GM19023 (cell line): ENCODE results near the gene SGF29.
"Not testable (repeated sequence)": the region's sequence is repeated elsewhere in the genome, so short reads cannot be mapped to it uniquely, and the experiment has no call there.

ENCODE experiments used
- ATAC-seq: cut with Tn5 transposase; IDR thresholded peaks from one replicate; pipeline ENCODE4 v1.9.1; 2021; ENCODE audit warnings: mild to moderate bottlenecking, moderate library complexity; ENCODE audit not compliant: unreplicated experiment

SGF29 gene

GRCh38 chr16:28592979-28593553 lies 39.3 kb downstream of the SGF29 start:
- no peak for ATAC-seq

- ATAC-seq: not testable (repeated sequence)
These were observed 41.7 kb downstream of the SGF29 start for GRCh38 chr16:28595451-28595850.

- no peak for ATAC-seq
These were observed 42.5 kb downstream of the SGF29 start for GRCh38 chr16:28596115-28596630.

- no peak for ATAC-seq
These were observed 43.3 kb downstream of the SGF29 start, which contains the start of gene SULT1A2 for GRCh38 chr16:28596840-28597691. SULT1A2 (minus strand) TSS chr16:28597050; CDS start chr16:28595930, 1,120 bp downstream.

GRCh38 chr16:28597692-28598261 lies 44.1 kb downstream of the SGF29 start:
- no peak for ATAC-seq

DNA sequence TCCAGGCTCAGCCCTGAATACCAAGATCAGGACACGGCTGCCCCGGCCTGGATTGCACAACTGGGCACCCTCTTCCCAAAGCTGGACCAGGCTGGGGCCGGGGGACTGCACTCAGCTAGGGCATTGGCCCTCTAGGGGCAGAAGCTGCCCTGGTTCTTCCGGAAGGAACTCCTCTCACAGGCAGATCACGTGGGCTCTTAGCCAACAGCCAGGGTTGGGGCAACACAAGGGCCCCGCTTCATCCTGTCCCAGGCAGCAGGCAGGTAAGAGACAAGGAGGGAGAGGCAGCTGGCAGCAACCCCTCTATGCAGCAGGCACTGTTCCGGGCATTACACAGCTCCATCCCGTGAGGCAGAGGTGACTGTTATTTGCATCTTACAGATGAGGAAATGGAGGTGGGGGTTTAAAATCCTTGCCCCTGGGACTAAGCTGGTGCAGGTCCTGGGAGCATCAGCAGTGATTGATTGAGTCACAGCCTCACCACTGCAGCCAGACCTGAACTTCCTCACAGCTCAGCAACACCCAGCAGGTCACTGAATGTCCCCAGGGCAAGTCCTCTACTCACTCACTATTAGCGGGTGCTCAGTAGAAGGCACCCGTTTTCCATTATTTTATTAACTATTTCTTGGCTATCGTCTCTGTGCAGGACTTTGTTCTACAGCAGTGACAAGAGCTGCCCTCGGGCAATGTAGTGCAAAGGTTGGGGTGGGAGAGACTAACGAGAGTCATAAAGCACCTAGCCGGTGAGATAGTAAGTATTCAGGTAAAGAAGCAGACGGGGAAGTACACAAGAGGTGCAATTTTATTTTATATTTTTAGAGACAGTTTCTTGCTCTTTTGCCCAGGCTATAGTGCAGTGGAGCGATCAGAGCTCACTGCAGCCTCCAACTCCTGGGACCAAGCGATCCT lies 45.9 kb downstream of the SGF29 start:
- not testable (repeated sequence) for ATAC-seq

GRCh38 chr16:28600965-28601364 lies 47.2 kb downstream of the SGF29 start:
- ATAC-seq: not testable (repeated sequence)

DNA sequence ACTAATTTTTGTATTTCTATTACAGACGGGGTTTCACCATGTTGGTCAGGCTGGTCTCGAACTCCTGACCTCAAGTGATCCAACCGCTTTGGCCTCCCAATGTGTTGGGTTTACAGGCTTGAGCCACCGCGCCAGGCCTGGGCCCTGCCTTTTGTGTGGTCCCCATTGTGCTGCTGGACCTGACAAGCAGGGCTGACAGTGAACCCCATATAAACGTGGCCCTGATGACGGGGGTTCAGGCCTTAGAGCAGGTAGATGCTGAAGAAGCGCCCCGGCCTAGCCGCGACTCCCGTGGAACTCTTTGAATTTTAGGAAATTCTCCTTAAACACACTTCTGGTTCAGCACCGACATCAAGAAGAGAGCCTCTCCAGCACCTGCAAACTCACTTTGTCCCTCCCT lies 47.9 kb downstream of the SGF29 start:
- not testable (repeated sequence) for ATAC-seq

GRCh38 chr16:28602062-28602461 lies 48.3 kb downstream of the SGF29 start:
- ATAC-seq: not testable (repeated sequence)

DNA sequence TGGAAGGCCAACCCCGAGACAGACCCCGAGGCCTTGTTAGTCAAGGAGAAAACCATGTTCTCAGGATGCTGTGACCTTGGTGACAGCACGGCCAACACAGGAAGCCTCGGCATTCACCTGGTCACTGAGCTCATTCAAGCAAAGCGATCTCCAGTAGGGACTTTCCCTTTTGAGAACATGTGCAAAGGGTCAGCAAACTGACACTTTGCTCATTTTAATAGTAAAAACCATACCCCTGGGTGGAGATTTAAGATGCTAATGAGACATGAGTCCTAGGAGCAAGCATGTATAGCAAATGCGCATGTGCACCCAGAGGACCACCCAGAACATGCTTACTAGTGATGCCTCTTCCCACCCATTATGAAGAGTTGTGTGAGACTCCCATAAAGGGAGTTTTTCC lies 48.8 kb downstream of the SGF29 start:
- ATAC-seq: no peak

- ATAC-seq: no peak
These were observed 49.9 kb downstream of the SGF29 start for GRCh38 chr16:28603381-28604185.

GRCh38 chr16:28604186-28604565 lies 50.5 kb downstream of the SGF29 start:
- ATAC-seq: no peak

DNA sequence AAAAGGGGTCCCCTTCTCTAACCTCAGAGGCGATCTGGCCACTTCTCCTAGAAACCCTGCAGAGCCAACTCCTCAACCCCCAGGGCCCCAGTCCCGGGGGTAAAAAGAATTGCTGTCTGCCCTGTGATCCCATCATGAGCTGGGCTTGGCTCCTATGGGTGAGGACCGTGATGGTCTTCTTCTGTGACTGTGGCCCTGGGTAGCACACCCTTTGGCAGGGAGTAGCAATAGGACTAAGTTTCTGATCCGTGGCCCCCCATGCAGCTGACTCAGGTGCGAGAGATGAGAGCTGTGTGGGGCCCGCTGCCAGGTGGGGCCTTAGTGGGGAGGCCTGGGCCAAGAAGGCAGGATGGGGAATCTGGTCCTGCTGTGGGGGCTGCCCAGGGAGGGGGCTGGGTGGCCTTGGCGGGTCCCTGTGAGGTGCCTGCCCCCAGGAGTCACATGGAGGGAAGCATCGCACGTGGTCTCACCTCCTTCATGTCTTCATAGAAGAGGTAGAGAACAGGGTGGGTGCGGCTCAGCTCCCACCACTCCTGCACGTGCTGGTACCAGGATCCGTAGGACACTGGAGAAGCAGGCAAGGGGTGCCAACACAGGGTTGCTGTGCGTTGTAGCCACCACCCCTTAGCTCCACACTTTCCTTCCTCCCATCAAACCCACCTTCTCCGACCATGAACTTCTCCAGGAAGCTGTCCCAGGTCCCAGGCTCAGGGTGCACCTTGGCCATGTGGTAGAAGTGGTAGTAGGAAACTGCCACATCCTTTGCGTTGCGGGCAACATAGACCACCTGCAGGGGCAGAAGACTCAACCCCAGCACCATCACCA lies 52.8 kb downstream of the SGF29 start:
- ATAC-seq: no peak

- no peak for ATAC-seq
These were observed 53.5 kb downstream of the SGF29 start for GRCh38 chr16:28607116-28607623.

DNA sequence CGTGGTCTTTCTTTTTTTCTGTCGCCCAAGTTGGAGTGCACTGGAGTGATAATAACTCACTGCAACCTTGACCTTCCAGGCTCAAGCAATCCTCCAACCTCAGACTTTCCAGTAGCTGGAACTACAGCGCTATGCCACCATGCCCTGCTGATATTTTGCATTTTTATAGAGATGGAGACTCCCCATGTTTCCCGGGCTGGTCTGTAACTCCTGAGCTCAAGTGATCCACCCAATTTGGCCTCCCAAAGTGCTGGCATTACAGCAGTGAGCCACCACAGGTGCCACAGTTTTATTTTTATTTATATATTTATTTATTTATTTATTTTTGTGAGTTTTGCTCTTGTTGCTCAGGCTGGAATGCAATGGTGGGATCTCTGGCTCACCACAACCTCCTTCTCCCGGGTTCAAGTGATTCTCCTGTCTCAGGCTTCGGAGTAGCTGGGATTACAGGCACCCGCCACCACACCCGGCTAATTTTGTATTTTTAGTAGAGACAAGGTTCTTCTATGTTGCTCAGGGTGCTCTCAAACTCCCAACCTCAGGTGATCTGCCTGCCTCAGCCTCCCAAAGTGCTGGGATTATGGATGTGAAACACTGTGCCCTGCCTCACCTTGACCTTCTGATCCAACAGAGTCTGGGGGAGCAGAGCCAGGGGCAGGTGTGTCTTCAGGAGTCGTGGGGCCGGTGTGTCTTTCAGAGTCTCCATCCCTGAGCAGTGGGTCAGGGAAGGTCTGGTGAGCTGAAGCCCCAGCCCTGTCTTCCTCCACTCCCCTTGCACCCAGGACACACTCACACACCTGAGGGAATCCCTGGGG lies 54.2 kb downstream of the SGF29 start:
- ATAC-seq: not testable (repeated sequence)

GRCh38 chr16:28608496-28608808 lies 54.7 kb downstream of the SGF29 start:
- not testable (repeated sequence) for ATAC-seq

GRCh38 chr16:28608867-28609596 lies 55.3 kb downstream of the SGF29 start:
- not testable (repeated sequence) for ATAC-seq
